Muscle layer of duodenum (tissue), 2 donors: ENCODE measurements around the gene RNU1-3.
"Not testable (repeated sequence)": the region's sequence is repeated elsewhere in the genome, so short reads cannot be mapped to it uniquely, and the experiment has no call there.

Experiments
- H3K27ac ChIP-seq: one replicate; pipeline ENCODE4 v1.7.0; 2013; ENCODE audit warnings: mild to moderate bottlenecking, low read length
- H3K27me3 ChIP-seq: one replicate; pipeline ENCODE4 v1.7.0; 2013; ENCODE audit warnings: low read depth, mild to moderate bottlenecking, control low read depth, low read length
- H3K36me3 ChIP-seq, 2 donors: one replicate each; pipeline ENCODE4 v1.7.0; 2013; ENCODE audit warnings: low read length in 2 of 2, control low read depth in 1 of 2, mild to moderate bottlenecking in 1 of 2; ENCODE audit not compliant: insufficient read depth in 2 of 2, control insufficient read depth in 1 of 2
- H3K4me1 ChIP-seq, 2 donors: one replicate each; pipeline ENCODE4 v1.7.0; 2013; ENCODE audit warnings: low read length in 2 of 2, mild to moderate bottlenecking in 2 of 2, control low read depth in 1 of 2, moderate library complexity in 1 of 2; ENCODE audit not compliant: insufficient read depth in 2 of 2, control insufficient read depth in 1 of 2
- H3K4me3 ChIP-seq, 2 donors: one replicate each; pipeline ENCODE4 v1.7.0; 2013; ENCODE audit warnings: low read length in 2 of 2, low read depth in 1 of 2, mild to moderate bottlenecking in 1 of 2
- H3K9me3 ChIP-seq, 2 donors: one replicate each; pipeline ENCODE4 v1.7.0; 2013; ENCODE audit warnings: low read length in 2 of 2, control low read depth in 1 of 2, mild to moderate bottlenecking in 1 of 2; ENCODE audit not compliant: control insufficient read depth in 1 of 2
- donor health status: healthy.

The RNU1-3 gene

GRCh38 chr1:16676661-16677523, 10.1 kb upstream of the RNU1-3 start:
- not testable (repeated sequence) for H3K9me3 ChIP-seq, H3K27ac ChIP-seq

GRCh38 chr1:16675118-16675510, 8.4 kb upstream of the RNU1-3 start:
- H3K4me3 ChIP-seq, H3K27me3 ChIP-seq, H3K36me3 ChIP-seq, H3K27ac ChIP-seq, H3K4me1 ChIP-seq, H3K9me3 ChIP-seq: not testable (repeated sequence)

More at GRCh38 chr1:16676661-16677523, 10.1 kb upstream of the RNU1-3 start:
- not testable (repeated sequence) for H3K4me1 ChIP-seq, H3K4me3 ChIP-seq, H3K27me3 ChIP-seq, H3K36me3 ChIP-seq

GRCh38 chr1:16673976-16674375, 7.2 kb upstream of the RNU1-3 start:
- not testable (repeated sequence) for H3K27ac ChIP-seq, H3K4me1 ChIP-seq, H3K9me3 ChIP-seq, H3K27me3 ChIP-seq, H3K4me3 ChIP-seq, H3K36me3 ChIP-seq

GRCh38 chr1:16665836-16666235, 912 bp downstream of the RNU1-3 start:
- H3K4me3 ChIP-seq, H3K4me1 ChIP-seq, H3K9me3 ChIP-seq, H3K27me3 ChIP-seq, H3K27ac ChIP-seq, H3K36me3 ChIP-seq: not testable (repeated sequence)

GRCh38 chr1:16658234-16658633, 8.5 kb downstream of the RNU1-3 start:
- H3K27ac ChIP-seq, H3K36me3 ChIP-seq, H3K9me3 ChIP-seq, H3K27me3 ChIP-seq, H3K4me1 ChIP-seq, H3K4me3 ChIP-seq: not testable (repeated sequence)

- not testable (repeated sequence) for H3K36me3 ChIP-seq, H3K27ac ChIP-seq, H3K9me3 ChIP-seq, H3K4me1 ChIP-seq, H3K4me3 ChIP-seq, H3K27me3 ChIP-seq
Measured at GRCh38 chr1:16656981-16657683, 9.6 kb downstream of the RNU1-3 start.

- H3K4me1 ChIP-seq, H3K9me3 ChIP-seq, H3K4me3 ChIP-seq, H3K36me3 ChIP-seq, H3K27ac ChIP-seq, H3K27me3 ChIP-seq: not testable (repeated sequence)
Measured at GRCh38 chr1:16656574-16656973, 10.2 kb downstream of the RNU1-3 start.

- H3K27me3 ChIP-seq, H3K27ac ChIP-seq, H3K4me3 ChIP-seq, H3K9me3 ChIP-seq, H3K36me3 ChIP-seq, H3K4me1 ChIP-seq: not testable (repeated sequence)
Measured at GRCh38 chr1:16651560-16651959, 15.2 kb downstream of the RNU1-3 start.

GRCh38 chr1:16649960-16650359, 16.8 kb downstream of the RNU1-3 start:
- H3K36me3 ChIP-seq, H3K27ac ChIP-seq, H3K9me3 ChIP-seq, H3K4me1 ChIP-seq, H3K27me3 ChIP-seq, H3K4me3 ChIP-seq: not testable (repeated sequence)

GRCh38 chr1:16649390-16649789, 17.4 kb downstream of the RNU1-3 start:
- H3K9me3 ChIP-seq, H3K4me1 ChIP-seq, H3K27ac ChIP-seq, H3K36me3 ChIP-seq, H3K27me3 ChIP-seq, H3K4me3 ChIP-seq: not testable (repeated sequence)

GRCh38 chr1:16648756-16649155, 18.0 kb downstream of the RNU1-3 start:
- H3K4me3 ChIP-seq, H3K9me3 ChIP-seq, H3K36me3 ChIP-seq, H3K27ac ChIP-seq, H3K27me3 ChIP-seq: not testable (repeated sequence)
- peaks cover 4 to 12% of the 10 kb centered on the region in 2 donors for H3K4me1 ChIP-seq

GRCh38 chr1:16648250-16648649, 18.5 kb downstream of the RNU1-3 start:
- H3K4me3 ChIP-seq, H3K36me3 ChIP-seq, H3K27me3 ChIP-seq, H3K9me3 ChIP-seq, H3K27ac ChIP-seq: not testable (repeated sequence)
- H3K4me1 ChIP-seq = peaks cover 9 to 17% of the 10 kb centered on the region in 2 donors
